Prostate gland (tissue), 2 donors: Measurements from ENCODE around the gene EIF3I.

ENCODE experiments used
- POLR2A ChIP-seq: fragments of 450-650 bp; IDR thresholded peaks from one replicate; pipeline ENCODE4 v1.6.1; 2016; ENCODE audit warnings: antibody characterized with exemption, mild to moderate bottlenecking
- POLR2AphosphoS5 ChIP-seq: sonication (generic); formaldehyde crosslinking; IDR thresholded peaks from one replicate; pipeline ENCODE4 v1.6.1; 2017; ENCODE audit warnings: antibody characterized with exemption
- TF ChIP-seq, protein P1 (sequence below), 4 experiments: fragments of 200-600 bp in 2 of 4; fragments of 450-650 bp in 2 of 4; sonication (generic) in 2 of 4; IDR thresholded peaks; 1 replicate in 3 of 4; 2 replicates in 1 of 4; pipeline ENCODE4 v1.5.1; 2016 to 2019; ENCODE audit warnings: antibody characterized with exemption in 4 of 4, mild to moderate bottlenecking in 2 of 4, moderate library complexity in 2 of 4

DNA sequence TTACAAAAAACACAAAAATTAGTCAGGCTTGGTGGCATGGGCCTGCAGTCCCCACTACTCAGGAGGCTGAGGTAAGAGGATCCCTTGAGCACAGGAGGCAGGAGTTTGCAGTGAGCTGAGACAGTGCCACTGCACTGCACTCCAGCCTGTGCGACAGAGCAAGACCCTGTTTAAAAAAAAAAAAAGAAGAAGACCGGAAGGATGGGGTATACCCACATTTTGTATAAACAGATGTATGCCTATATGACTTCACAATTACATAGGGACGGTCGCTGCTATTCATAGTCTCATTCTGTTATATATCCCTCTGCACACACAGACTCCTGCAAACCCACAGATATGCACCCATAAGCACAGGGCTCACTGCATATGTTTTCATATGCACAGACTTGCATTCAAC is 41.5 kb downstream of the EIF3I start:
- TF ChIP-seq, protein P1, sequence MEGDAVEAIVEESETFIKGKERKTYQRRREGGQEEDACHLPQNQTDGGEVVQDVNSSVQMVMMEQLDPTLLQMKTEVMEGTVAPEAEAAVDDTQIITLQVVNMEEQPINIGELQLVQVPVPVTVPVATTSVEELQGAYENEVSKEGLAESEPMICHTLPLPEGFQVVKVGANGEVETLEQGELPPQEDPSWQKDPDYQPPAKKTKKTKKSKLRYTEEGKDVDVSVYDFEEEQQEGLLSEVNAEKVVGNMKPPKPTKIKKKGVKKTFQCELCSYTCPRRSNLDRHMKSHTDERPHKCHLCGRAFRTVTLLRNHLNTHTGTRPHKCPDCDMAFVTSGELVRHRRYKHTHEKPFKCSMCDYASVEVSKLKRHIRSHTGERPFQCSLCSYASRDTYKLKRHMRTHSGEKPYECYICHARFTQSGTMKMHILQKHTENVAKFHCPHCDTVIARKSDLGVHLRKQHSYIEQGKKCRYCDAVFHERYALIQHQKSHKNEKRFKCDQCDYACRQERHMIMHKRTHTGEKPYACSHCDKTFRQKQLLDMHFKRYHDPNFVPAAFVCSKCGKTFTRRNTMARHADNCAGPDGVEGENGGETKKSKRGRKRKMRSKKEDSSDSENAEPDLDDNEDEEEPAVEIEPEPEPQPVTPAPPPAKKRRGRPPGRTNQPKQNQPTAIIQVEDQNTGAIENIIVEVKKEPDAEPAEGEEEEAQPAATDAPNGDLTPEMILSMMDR (IDR thresholded peaks at IDR 0.05): no peak
- TF ChIP-seq POLR2AphosphoS5 (no peak), POLR2A (no peak)
